ENCODE data around the gene PPP1R9A.

Gene PPP1R9A

GRCh38 chr7:95055295-95055694, 147.9 kb downstream of the PPP1R9A start:
- TF ChIP-seq, protein P1, sequence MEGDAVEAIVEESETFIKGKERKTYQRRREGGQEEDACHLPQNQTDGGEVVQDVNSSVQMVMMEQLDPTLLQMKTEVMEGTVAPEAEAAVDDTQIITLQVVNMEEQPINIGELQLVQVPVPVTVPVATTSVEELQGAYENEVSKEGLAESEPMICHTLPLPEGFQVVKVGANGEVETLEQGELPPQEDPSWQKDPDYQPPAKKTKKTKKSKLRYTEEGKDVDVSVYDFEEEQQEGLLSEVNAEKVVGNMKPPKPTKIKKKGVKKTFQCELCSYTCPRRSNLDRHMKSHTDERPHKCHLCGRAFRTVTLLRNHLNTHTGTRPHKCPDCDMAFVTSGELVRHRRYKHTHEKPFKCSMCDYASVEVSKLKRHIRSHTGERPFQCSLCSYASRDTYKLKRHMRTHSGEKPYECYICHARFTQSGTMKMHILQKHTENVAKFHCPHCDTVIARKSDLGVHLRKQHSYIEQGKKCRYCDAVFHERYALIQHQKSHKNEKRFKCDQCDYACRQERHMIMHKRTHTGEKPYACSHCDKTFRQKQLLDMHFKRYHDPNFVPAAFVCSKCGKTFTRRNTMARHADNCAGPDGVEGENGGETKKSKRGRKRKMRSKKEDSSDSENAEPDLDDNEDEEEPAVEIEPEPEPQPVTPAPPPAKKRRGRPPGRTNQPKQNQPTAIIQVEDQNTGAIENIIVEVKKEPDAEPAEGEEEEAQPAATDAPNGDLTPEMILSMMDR (IDR thresholded peaks at IDR 0.05; ENCODE audit: insufficient read depth, low read depth, low read length, missing control alignments), result no peak
- DNase-seq (ENCODE audit: low read depth), result no peak
- no peak overlapping the region for H3K4me3 ChIP-seq (ENCODE audit: low read depth, low read length)

DNA sequence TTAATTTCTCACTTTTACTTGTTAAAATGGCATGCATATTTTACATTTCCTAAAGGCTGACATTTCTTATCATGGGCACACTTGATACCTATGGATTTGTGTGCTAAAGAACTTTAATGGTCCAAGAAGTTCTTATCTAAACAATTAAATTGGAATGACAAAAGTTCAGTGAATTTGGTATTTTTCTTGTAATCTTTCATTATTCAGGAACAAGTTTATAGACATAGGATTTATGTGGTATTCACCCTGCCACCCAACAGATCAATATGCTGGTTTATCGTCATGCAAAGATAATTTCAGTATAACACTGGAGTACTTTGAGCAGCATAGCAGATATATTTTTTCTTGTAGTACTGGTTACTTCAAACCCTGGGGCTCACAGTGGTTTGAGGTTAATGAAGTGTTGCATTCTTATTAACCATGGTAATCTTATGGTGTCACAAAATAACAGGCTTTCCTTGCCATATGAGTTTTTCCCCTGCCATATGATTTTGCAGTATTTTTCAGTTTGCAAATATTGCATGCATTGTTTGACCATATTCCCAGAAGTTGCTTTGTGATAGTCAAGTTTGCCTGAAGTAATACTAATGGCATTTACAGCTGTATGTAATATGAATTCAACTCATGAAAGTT, 148.8 kb downstream of the PPP1R9A start:
- TF ChIP-seq, protein P1 (IDR thresholded peaks at IDR 0.05; ENCODE audit: insufficient read depth, low read depth, low read length, missing control alignments), result no peak
- H3K4me3 ChIP-seq (ENCODE audit: low read depth, low read length), result no peak overlapping the region
- DNase-seq (ENCODE audit: low read depth), result no peak

GRCh38 chr7:95056901-95057300, 149.5 kb downstream of the PPP1R9A start:
- no peak overlapping the region for H3K4me3 ChIP-seq (ENCODE audit: low read depth, low read length)
- DNase-seq (ENCODE audit: low read depth), result no peak
- TF ChIP-seq, protein P1 (IDR thresholded peaks at IDR 0.05; ENCODE audit: insufficient read depth, low read depth, low read length, missing control alignments), result no peak

GRCh38 chr7:95059842-95060313, 152.5 kb downstream of the PPP1R9A start:
- no peak overlapping the region for H3K4me3 ChIP-seq (ENCODE audit: low read depth, low read length)
- DNase-seq (ENCODE audit: low read depth), result no peak
- TF ChIP-seq, protein P1 (IDR thresholded peaks at IDR 0.05; ENCODE audit: insufficient read depth, low read depth, low read length, missing control alignments), result no peak

- TF ChIP-seq, protein P1 (IDR thresholded peaks at IDR 0.05; ENCODE audit: insufficient read depth, low read depth, low read length, missing control alignments), result no peak
- H3K4me3 ChIP-seq (ENCODE audit: low read depth, low read length), result no peak overlapping the region
- DNase-seq (ENCODE audit: low read depth), result no peak
These were observed 155.5 kb downstream of the PPP1R9A start for GRCh38 chr7:95062901-95063300.

DNA sequence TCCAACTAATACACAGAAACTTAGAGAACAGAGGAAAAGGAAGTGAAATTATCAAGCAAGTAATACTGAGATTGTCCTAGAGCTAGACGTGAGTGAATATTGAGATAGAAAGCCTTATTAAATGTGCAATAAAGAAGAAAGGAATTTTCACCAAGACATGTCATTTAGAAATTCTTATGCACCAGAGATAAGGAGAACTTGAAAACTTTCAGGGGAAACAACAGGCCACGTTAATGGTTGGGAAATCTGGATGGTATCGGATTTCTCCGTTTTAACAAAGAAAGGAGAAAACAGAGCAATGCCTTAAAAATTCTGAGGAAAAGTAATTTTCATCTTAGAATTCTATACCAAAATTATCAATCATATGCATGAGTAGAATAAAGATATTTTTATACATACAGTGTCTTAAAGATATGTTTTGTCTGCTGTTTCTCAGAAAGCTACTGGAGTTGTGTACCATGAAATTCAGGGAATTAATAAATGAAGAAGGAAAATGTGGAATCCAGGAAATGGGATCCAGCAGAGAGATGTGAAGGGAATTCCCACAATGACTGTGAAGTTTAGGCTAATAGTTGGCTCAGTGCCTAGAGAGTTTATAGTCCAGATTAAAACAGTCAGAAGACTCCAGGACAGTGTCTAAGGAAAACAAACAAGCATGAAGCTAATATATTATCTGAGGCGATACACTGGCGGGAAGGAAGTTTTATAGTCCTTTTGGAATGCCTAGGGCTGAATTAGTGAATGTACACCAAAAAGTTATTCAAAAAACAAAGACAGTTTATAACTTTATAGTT, 159.5 kb downstream of the PPP1R9A start:
- no peak for DNase-seq (ENCODE audit: low read depth)
- TF ChIP-seq, protein P1 (IDR thresholded peaks at IDR 0.05; ENCODE audit: insufficient read depth, low read depth, low read length, missing control alignments), result no peak
- H3K4me3 ChIP-seq (ENCODE audit: low read depth, low read length), result no peak overlapping the region

All from GM12865 (cell line).